ENCODE data around the gene TTLL5.

DNA sequence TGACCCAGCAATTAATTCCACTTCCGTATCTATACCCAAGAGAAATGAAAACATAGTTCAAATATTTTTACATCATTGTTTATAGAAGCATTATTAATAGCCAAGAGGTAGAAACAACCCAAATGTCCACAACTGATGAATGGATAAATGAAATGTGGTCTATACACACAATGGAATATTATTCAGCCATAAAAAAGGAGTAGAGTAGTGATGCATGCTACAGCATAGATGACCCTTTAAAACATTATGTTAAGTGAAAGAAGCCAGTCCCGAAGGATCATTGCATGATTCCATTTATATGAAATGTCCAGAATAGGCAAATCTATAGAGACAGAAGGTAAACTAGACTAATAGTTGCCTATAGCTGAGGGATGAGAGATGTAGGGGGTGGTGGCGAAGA, 291.4 kb downstream of the TTLL5 start:
- TF ChIP-seq, protein P1, sequence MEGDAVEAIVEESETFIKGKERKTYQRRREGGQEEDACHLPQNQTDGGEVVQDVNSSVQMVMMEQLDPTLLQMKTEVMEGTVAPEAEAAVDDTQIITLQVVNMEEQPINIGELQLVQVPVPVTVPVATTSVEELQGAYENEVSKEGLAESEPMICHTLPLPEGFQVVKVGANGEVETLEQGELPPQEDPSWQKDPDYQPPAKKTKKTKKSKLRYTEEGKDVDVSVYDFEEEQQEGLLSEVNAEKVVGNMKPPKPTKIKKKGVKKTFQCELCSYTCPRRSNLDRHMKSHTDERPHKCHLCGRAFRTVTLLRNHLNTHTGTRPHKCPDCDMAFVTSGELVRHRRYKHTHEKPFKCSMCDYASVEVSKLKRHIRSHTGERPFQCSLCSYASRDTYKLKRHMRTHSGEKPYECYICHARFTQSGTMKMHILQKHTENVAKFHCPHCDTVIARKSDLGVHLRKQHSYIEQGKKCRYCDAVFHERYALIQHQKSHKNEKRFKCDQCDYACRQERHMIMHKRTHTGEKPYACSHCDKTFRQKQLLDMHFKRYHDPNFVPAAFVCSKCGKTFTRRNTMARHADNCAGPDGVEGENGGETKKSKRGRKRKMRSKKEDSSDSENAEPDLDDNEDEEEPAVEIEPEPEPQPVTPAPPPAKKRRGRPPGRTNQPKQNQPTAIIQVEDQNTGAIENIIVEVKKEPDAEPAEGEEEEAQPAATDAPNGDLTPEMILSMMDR (IDR thresholded peaks at IDR 0.05), result no peak
- TF ChIP-seq POLR2A (IDR thresholded peaks at IDR 0.05) (no peak), POLR2AphosphoS5 (IDR thresholded peaks at IDR 0.05) (no peak)
